Measurements from ENCODE around the gene TNFRSF4. TPM values are rescaled to one million over a fixed set of nuclear protein-coding genes. Genes with fewer than 3 reads are reported as not detected.

Gene TNFRSF4
- total and polyA plus RNA-seq, 9 of the 15 experiments (the other 6 are each of a cell fraction or from before 2014, with no cell fraction given): 0.07 to 0.44 (median 0.19) TPM; not detected in 5

DNA sequence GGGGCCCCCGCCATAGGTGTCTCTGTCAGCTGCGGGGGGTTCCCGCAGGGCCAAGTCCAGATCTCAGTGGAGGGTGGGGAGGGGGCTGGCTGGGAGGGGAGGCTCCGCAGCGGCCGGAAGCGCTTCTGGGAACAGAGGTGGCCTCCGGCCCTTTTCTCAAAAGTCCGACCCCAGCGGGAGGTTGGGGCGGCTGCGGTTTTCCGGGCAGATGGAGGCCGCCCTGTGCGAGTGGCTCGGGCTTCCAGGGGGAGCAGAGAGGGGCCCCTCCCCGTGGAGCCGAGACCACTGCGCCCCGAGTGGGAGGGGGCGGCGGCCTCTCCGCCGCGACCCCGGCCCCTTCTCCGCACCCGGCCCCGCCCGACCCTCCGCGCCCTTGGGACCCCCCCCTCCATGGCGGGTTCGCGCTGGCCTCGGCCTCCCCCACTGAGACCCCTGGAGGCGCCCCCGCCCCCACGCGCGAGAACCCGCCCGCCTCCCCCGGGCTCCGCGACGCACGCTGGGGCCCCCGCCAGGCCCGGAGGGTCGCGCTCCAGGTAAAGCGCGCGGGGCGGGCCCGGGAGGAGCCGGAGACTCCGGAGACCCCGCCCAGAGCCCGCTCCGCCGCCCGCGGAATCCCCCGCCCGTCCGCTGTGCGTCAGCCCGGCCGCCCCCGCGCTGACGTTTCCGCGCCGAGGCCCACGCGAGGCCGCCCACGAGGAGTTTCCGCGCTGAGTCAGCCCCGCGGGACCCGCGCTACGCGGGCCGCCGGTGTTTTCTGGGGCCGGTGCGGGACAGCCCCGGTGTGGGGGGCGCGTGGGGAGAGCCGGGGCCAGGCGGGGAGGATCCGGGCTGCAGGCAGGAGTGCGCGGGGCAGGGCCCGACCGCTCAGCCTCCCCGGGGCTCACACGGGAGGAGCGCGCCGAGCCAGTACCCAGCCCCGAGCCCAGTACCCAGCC is 12.8 kb downstream of the TNFRSF4 start (continued):
- TF ChIP-seq, protein P1, sequence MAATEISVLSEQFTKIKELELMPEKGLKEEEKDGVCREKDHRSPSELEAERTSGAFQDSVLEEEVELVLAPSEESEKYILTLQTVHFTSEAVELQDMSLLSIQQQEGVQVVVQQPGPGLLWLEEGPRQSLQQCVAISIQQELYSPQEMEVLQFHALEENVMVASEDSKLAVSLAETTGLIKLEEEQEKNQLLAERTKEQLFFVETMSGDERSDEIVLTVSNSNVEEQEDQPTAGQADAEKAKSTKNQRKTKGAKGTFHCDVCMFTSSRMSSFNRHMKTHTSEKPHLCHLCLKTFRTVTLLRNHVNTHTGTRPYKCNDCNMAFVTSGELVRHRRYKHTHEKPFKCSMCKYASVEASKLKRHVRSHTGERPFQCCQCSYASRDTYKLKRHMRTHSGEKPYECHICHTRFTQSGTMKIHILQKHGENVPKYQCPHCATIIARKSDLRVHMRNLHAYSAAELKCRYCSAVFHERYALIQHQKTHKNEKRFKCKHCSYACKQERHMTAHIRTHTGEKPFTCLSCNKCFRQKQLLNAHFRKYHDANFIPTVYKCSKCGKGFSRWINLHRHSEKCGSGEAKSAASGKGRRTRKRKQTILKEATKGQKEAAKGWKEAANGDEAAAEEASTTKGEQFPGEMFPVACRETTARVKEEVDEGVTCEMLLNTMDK (IDR thresholded peaks at IDR 0.05; ENCODE audit: borderline replicate concordance, insufficient read depth, low read depth, low read length, poor library complexity, severe bottlenecking): peak; percentile 26
- TF ChIP-seq BRCA1 (IDR thresholded peaks at IDR 0.05): no peak
- no peak for TF ChIP-seq BRCA1 (CRISPR knock-in tag; IDR thresholded peaks at IDR 0.05)
- peak; percentile 78 for TF ChIP-seq ZFX (CRISPR knock-in tag; IDR thresholded peaks at IDR 0.05)
- TF ChIP-seq SRF (CRISPR knock-in tag; IDR thresholded peaks at IDR 0.05): peak in 1 of 2 experiments; percentile 25; a peak in 1 of 4 replicates
- peak; percentile 52; the same call in 1 of the 2 replicates for TF ChIP-seq DPF2 (IDR thresholded peaks at IDR 0.05)
- peak; percentile 61; the same call in 1 of the 2 replicates for TF ChIP-seq ZNF175 (CRISPR knock-in tag; IDR thresholded peaks at IDR 0.05; ENCODE audit: low read depth)
- TF ChIP-seq ZNF511 (CRISPR knock-in tag; IDR thresholded peaks at IDR 0.05): peak; percentile 29; the same call in 1 of the 2 replicates
- no peak for TF ChIP-seq SMARCA4 (IDR thresholded peaks at IDR 0.05)
- peak in 1 of 2 experiments; percentile 21; a peak in 1 of 4 replicates for TF ChIP-seq TEAD1 (CRISPR knock-in tag; IDR thresholded peaks at IDR 0.05)
- TF ChIP-seq JUND (IDR thresholded peaks at IDR 0.05; ENCODE audit: borderline replicate concordance, low read depth, low read length): peak; percentile 81
- TF ChIP-seq JUND (tag; IDR thresholded peaks at IDR 0.05; ENCODE audit: borderline replicate concordance, low read depth, low read length): peak; percentile 28; the same call in 1 of the 3 replicates
- no peak for TF ChIP-seq ZNF551 (CRISPR knock-in tag; IDR thresholded peaks at IDR 0.05)
- no peak for TF ChIP-seq NR2C2 (CRISPR knock-in tag; IDR thresholded peaks at IDR 0.05)
- no peak for TF ChIP-seq NR2C2 (tag; IDR thresholded peaks at IDR 0.05)
- no peak for TF ChIP-seq ZNF780A (CRISPR knock-in tag; IDR thresholded peaks at IDR 0.05)
- TF ChIP-seq PHF20 (IDR thresholded peaks at IDR 0.05; ENCODE audit: partially characterized antibody): peak; percentile 26
- TF ChIP-seq CXXC5 (CRISPR knock-in tag; IDR thresholded peaks at IDR 0.05): peak; percentile 88
- TF ChIP-seq CBX2 (IDR thresholded peaks at IDR 0.05; ENCODE audit: insufficient read depth, low read length, poor library complexity, severe bottlenecking): no peak
- peak; percentile 60; the same call in 1 of the 2 replicates for TF ChIP-seq ZBTB9 (CRISPR knock-in tag; IDR thresholded peaks at IDR 0.05)
- TF ChIP-seq MYC (IDR thresholded peaks at IDR 0.05; ENCODE audit: low read depth, low read length): peak; percentile 55; the same call in 1 of the 2 replicates
- no peak for TF ChIP-seq MYC (CRISPR knock-in tag; IDR thresholded peaks at IDR 0.05; ENCODE audit: borderline replicate concordance, low read depth)

All from K562 (cell line).